CD8-positive, alpha-beta memory T cell (primary cell): ENCODE results near the gene RPH3AL. TPM values are rescaled to one million over a fixed set of nuclear protein-coding genes. Genes with fewer than 3 reads are reported as not detected.
"Not testable (repeated sequence)": the region's sequence is repeated elsewhere in the genome, so short reads cannot be mapped to it uniquely, and the experiment has no call there.

Experiments
- CTCF ChIA-PET: fragments of 350-600 bp; sonication (Branson Sonifier 250); formaldehyde crosslinking; loops from one replicate; lab custom pipeline; 2021; ENCODE audit warnings: antibody characterized with exemption; lab: Charles Lee
- POLR2A ChIA-PET: fragments of 350-600 bp; sonication (Branson Sonifier 250); formaldehyde crosslinking; loops from one replicate; lab custom pipeline; 2021; ENCODE audit warnings: antibody characterized with exemption; lab: Charles Lee
- DNase-seq, 5 donors: peaks; one replicate each; pipeline versions ENCODE4 v3.0.0 to v3.0.0-alpha.2; 2020 to 2022; ENCODE audit warnings: mixed read lengths in 1 of 5
- H3K27ac ChIP-seq: one replicate; pipeline ENCODE4 v1.7.0; 2013; ENCODE audit warnings: low read depth, mild to moderate bottlenecking, low read length, moderate library complexity
- H3K27me3 ChIP-seq: 2 replicates; pipeline ENCODE4 v1.7.0; 2013; ENCODE audit warnings: low read length, mild to moderate bottlenecking; ENCODE audit not compliant: insufficient read depth, poor library complexity, severe bottlenecking
- H3K36me3 ChIP-seq: 2 replicates; pipeline ENCODE4 v1.7.0; 2013; ENCODE audit warnings: mild to moderate bottlenecking, low read length, moderate library complexity; ENCODE audit not compliant: insufficient read depth
- H3K4me1 ChIP-seq: 2 replicates; pipeline ENCODE4 v1.7.0; 2013; ENCODE audit warnings: mild to moderate bottlenecking, low read length, moderate library complexity; ENCODE audit not compliant: insufficient read depth
- H3K4me3 ChIP-seq: 2 replicates; pipeline ENCODE4 v1.7.0; 2013; ENCODE audit warnings: mild to moderate bottlenecking, low read length
- H3K9me3 ChIP-seq: 2 replicates; pipeline ENCODE4 v1.7.0; 2013; ENCODE audit warnings: mild to moderate bottlenecking, low read length
- H3K27ac Mint-ChIP-seq, 8 donors: one replicate each; pipeline ENCODE4 v1.8.0; 2020 to 2021; ENCODE audit warnings: mixed read lengths in 8 of 8, mild to moderate bottlenecking in 6 of 8, inconsistent platforms in 3 of 8, moderate library complexity in 3 of 8
- H3K27me3 Mint-ChIP-seq, 2 donors: one replicate each; pipeline ENCODE4 v1.8.0; 2020 to 2021; ENCODE audit warnings: mixed read lengths in 2 of 2, mild to moderate bottlenecking in 1 of 2, moderate library complexity in 1 of 2
- H3K36me3 Mint-ChIP-seq, 3 donors: one replicate each; pipeline ENCODE4 v1.8.0; 2020 to 2021; ENCODE audit warnings: mixed read lengths in 3 of 3, inconsistent platforms in 1 of 3, mild to moderate bottlenecking in 1 of 3
- H3K4me1 Mint-ChIP-seq, 3 donors: one replicate each; pipeline ENCODE4 v1.8.0; 2020 to 2021; ENCODE audit warnings: mixed read lengths in 3 of 3, inconsistent platforms in 1 of 3, mild to moderate bottlenecking in 1 of 3
- H3K4me3 Mint-ChIP-seq, 7 donors: one replicate each; pipeline ENCODE4 v1.8.0; 2020 to 2021; ENCODE audit warnings: mixed read lengths in 7 of 7, mild to moderate bottlenecking in 6 of 7, moderate library complexity in 4 of 7, inconsistent platforms in 2 of 7
- H3K9me3 Mint-ChIP-seq, 5 donors: one replicate each; pipeline ENCODE4 v1.8.0; 2020 to 2022; ENCODE audit warnings: mixed read lengths in 5 of 5, mild to moderate bottlenecking in 3 of 5, moderate library complexity in 2 of 5, inconsistent platforms in 1 of 5
- polyA plus RNA-seq: library from polyadenylated mRNA; unstranded; fragments of 300-500 nt; fragmentation: Illumina TruSeq; gene quantifications from one replicate; pipeline ENCODE4 v1.2.3, GENCODE V29; 2021
- total RNA-seq, 2 experiments: library from RNA; stranded (reverse); gene quantifications; one replicate each; pipeline ENCODE4 v1.2.3, GENCODE V29; 2021

The RPH3AL gene
- total and polyA plus RNA-seq, 3 experiments from 2014 or later: 0.91 to 3.7 (median 2.0) TPM

DNA sequence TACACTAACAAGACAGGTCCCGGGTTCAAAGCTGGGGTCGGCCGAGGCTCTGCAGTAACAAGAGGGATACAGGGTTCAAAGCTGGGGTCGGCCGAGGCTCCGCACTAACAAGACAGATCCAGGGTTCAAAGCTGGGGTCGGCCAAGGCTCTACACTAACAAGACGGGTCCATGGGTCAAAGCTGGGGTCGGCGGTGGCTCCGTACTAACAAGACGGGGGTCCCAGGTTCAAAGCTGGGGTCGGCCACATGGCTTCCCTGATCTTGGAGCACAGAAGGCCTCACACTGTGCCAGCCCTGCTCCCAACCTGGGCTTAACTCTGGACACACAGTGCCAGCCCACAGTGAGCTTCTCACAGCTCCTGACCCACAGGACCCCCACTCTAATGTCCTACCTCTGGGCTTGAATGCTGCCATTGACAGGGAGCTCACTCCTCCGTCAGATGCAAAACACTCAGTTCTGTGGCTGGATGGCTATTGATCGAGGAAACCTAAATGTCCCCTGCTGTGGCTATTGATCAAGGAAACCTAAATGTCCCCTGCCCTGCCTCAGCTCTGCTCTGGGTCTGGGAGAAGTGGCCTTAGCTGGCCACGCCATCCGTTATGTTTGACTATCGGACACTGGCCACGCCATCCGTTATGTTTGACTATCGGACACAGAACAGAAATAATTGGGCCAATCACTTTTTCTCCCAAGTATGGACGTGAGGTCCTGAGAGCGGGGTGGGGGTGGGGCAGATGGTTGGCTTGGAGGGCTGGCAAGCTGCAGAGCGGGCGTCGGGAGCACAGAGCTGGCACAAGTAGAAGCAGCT lies 116.6 kb downstream of the RPH3AL start:
- ChIA-PET POLR2A (no interaction called here), CTCF (interaction anchor here (1.3 kb wide), 1 partner anchor 75 kb away, joined by 3 read pairs; no protein-coding TSS in a partner anchor)
- Mint-ChIP-seq H3K9me3 (no peaks in the 10 kb centered on the region), H3K36me3 (no peaks in the 10 kb centered on the region), H3K4me3 (no peak overlapping the region), H3K4me1 (no peaks in the 10 kb centered on the region), H3K27ac (no peak overlapping the region), H3K27me3 (peaks cover 0 to under 1% of the 10 kb centered on the region in 2 donors)
- Histone ChIP-seq H3K4me3 (no peak overlapping the region), H3K36me3 (no peaks in the 10 kb centered on the region), H3K4me1 (no peaks in the 10 kb centered on the region), H3K9me3 (no peaks in the 10 kb centered on the region), H3K27ac (no peak overlapping the region), H3K27me3 (no peaks in the 10 kb centered on the region)
- peak in 1 of 5 donors; percentile 36 for DNase-seq

DNA sequence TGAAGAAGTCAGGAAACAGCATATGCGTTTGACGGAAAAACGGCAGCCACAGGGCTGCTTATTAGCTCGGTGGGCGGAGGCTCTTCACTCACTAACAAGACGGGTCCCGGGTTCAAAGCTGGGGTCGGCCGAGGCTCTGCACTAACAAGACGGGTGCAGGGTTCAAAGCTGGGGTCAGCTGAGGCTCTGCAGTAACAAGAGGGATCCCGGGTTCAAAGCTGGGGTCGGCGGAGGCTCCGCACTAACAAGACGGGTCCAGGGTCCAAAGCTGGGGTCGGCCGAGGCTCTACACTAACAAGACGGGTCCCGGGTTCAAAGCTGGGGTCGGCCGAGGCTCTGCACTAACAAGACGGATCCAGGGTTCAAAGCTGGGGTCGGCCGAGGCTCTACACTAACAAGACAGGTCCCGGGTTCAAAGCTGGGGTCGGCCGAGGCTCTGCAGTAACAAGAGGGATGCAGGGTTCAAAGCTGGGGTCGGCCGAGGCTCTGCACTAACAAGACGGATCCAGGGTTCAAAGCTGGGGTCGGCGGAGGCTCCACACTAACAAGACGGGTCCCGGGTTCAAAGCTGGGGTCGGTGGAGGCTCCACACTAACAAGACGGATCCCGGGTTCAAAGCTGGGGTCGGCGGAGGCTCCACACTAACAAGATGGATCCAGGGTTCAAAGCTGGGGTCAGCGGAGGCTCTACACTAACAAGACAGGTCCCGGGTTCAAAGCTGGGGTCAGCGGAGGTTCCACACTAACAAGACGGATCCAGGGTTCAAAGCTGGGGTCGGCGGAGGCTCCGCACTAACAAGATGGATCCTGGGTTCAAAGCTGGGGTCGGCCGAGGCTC lies 117.4 kb downstream of the RPH3AL start:
- H3K27me3 ChIP-seq, H3K27me3 Mint-ChIP-seq, H3K4me3 ChIP-seq, H3K4me1 Mint-ChIP-seq, H3K36me3 Mint-ChIP-seq, H3K36me3 ChIP-seq, H3K9me3 Mint-ChIP-seq, H3K4me1 ChIP-seq, H3K9me3 ChIP-seq, POLR2A ChIA-PET, H3K4me3 Mint-ChIP-seq, H3K27ac ChIP-seq: not testable (repeated sequence)
- H3K27ac Mint-ChIP-seq: peak overlapping the region in 1 of 8 donors; percentile 88
- CTCF ChIA-PET: interaction anchor here (1.3 kb wide), 1 partner anchor 76 kb away, joined by 3 read pairs; no protein-coding TSS in a partner anchor
- DNase-seq: peak in 1 of 5 donors; percentile 37

DNA sequence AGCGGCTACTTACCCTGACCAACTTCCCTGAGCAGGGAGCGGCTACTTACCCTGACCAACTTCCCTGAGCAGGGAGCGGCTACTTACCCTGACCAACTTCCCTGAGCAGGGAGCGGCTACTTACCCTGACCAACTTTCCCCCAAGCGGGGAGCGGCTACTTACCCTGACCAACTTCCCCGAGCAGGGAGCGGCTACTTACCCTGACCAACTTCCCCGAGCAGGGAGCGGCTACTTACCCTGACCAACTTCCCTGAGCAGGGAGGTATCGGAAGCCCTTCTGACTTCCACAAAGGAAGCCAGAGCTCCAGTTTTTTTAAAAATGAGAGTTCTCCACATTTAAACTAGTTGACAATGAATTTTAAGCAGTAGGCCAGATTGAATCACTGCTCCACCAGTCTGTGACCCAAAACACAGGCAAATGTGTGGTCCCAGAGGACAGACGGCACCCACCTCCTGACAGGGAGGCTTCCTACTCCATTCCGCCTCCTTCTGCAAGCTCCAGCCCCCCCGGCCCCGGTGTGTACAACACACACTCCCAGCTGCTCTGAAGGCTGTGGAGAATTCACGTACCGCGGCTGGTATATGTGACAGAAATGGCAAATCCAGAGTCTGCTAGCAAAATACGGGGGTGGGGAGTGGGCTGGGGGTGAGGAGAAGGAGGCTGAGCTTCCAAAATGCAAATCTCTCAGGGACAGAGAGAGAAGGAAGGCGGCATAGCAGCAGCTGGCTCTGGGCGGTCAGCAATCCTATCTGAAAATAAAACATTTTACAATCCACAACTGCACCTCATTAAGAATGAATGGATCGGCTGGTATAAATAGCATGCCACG lies 118.2 kb downstream of the RPH3AL start:
- H3K9me3 Mint-ChIP-seq, H3K27me3 Mint-ChIP-seq, H3K27ac ChIP-seq, H3K4me1 ChIP-seq, H3K27me3 ChIP-seq, POLR2A ChIA-PET, H3K36me3 ChIP-seq, H3K4me1 Mint-ChIP-seq, H3K4me3 Mint-ChIP-seq, H3K9me3 ChIP-seq, H3K4me3 ChIP-seq, H3K36me3 Mint-ChIP-seq: not testable (repeated sequence)
- H3K27ac Mint-ChIP-seq: peak overlapping the region in 1 of 8 donors; percentile 88
- CTCF ChIA-PET: interaction anchor here (1.3 kb wide), 1 partner anchor 77 kb away, joined by 3 read pairs; no protein-coding TSS in a partner anchor
- DNase-seq: peak in 1 of 5 donors; percentile 41

DNA sequence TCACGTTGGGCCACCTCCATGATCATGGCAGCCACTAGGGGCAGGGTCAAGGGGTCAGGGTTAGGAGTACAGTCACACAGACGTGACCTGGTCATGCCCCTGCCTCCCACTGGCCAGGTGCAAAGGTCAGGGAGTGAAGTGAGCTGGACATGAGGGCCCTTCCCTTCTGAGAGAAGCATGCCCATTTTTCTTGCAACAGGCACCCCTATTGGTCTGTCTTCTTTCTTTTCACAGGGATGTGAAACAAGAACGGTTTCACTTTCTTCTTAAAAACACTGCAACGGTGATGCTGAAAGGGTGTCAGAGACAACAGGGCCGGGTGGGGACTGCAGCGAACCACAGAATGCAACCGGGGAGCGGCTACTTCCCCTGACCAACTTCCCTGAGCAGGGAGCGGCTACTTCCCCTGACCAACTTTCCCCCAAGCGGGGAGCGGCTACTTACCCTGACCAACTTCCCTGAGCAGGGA lies 119.1 kb downstream of the RPH3AL start:
- Mint-ChIP-seq H3K4me3 (no peak overlapping the region), H3K27me3 (peaks cover 0 to 1% of the 10 kb centered on the region in 2 donors), H3K4me1 (no peaks in the 10 kb centered on the region), H3K9me3 (no peaks in the 10 kb centered on the region), H3K27ac (no peak overlapping the region), H3K36me3 (no peaks in the 10 kb centered on the region)
- Histone ChIP-seq H3K4me3 (no peak overlapping the region), H3K27me3 (no peaks in the 10 kb centered on the region), H3K9me3 (no peaks in the 10 kb centered on the region), H3K4me1 (no peaks in the 10 kb centered on the region), H3K27ac (no peak overlapping the region), H3K36me3 (no peaks in the 10 kb centered on the region)
- no peak for DNase-seq
- POLR2A ChIA-PET: no interaction called here
- CTCF ChIA-PET: no interaction called here

DNA sequence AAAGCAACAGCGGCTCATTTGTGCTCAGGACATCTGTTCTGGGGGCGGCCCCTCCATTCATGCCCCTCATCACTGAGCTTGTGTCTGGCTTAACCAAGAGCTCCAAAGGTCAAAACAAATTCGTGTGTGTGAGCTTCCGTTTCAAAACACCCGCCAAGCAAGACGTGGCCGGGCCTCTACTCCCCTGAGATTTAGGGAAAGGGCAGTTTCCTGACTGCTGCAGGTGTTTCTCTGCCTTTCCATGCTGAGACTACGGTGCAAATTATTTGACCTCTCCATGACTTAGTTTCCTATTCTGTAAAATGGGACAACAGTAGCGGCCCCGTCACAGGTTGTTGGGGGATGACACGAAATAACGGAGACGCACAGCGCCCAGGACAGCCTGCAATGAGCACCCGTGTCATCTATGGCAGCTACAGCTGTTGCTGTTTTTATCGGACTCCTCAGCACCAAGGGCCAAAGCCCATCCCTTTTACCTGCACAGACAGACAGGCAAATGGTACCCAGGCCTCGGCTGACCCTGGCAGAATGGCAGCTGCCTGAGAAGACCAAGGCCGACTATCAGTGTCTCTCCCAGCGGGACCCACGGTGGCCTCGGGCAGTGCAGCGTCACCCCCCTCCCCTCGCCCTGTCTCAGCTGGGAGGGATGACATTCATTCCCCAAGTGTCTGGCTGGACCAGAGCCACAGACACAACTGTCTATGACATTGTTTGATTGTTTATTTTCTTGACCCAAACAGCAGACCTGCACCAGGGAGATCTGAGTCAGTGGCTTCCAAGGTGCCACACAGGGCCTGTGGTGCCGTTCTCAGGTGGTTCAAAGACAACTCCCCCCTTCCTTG lies 120.4 kb downstream of the RPH3AL start:
- POLR2A ChIA-PET: no interaction called here

DNA sequence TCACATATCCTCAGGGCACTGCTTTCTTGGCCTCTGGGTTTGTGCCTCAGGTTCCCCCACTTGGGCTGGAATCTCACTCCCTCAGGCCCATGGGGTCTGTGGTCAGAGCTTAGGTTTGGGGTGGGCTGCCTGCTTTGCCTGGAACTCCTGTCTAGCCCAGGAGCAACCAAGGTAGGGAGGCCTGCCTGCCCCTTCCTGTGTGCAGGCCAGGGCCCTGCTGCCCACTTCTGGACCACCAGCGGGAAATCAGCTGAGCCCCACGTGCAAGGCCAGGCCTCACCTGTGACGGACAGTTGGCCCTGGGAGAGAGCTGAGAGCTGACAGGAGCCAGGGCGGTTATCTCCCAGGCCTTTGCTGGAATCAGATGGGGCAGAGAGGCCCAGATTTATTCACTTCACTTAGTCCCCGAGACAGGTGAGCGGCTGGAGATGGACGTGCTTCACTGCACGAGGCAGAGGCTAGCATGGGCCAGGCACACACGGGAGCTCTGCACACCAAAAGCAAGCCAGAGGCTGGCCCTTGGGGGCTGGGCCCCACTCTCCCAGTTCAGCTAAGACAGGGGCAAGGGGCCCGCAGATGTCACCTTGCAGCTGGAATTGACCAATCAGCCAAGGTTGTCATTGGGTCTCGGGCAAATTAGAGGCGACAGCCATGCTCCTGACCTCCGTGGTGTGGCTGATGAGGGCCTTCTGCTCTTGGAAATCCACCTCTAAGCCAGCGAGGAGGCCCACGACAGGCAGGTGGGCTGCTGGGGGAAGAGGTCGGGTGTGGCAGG lies 121.2 kb downstream of the RPH3AL start:
- ChIA-PET POLR2A (no interaction called here), CTCF (no interaction called here)
- Mint-ChIP-seq H3K27me3 (peaks cover 0 to 1% of the 10 kb centered on the region in 2 donors), H3K4me3 (no peak overlapping the region), H3K9me3 (no peaks in the 10 kb centered on the region), H3K4me1 (no peaks in the 10 kb centered on the region), H3K36me3 (no peaks in the 10 kb centered on the region), H3K27ac (no peak overlapping the region)
- no peak overlapping the region for H3K4me3 ChIP-seq
- no peaks in the 10 kb centered on the region for H3K4me1 ChIP-seq
- H3K9me3 ChIP-seq: no peaks in the 10 kb centered on the region
- H3K36me3 ChIP-seq: no peaks in the 10 kb centered on the region
- no peaks in the 10 kb centered on the region for H3K27me3 ChIP-seq
- DNase-seq: peak in 1 of 5 donors; percentile 41
- no peak overlapping the region for H3K27ac ChIP-seq

More for the DNA sequence above, 120.4 kb downstream of the RPH3AL start:
- Histone ChIP-seq H3K27me3 (no peaks in the 10 kb centered on the region), H3K27ac (no peak overlapping the region), H3K9me3 (no peaks in the 10 kb centered on the region), H3K4me3 (no peak overlapping the region), H3K36me3 (no peaks in the 10 kb centered on the region), H3K4me1 (no peaks in the 10 kb centered on the region)
- Mint-ChIP-seq H3K36me3 (no peaks in the 10 kb centered on the region), H3K9me3 (no peaks in the 10 kb centered on the region), H3K27ac (peak overlapping the region in 2 of 8 donors; percentile 60 to 78), H3K4me3 (no peak overlapping the region), H3K27me3 (peaks cover 0 to 1% of the 10 kb centered on the region in 2 donors), H3K4me1 (no peaks in the 10 kb centered on the region)
- DNase-seq: peak in 1 of 5 donors; percentile 31
- CTCF ChIA-PET: interaction anchor here (0.9 kb wide), 1 partner anchor 17 kb away, joined by 3 read pairs; no protein-coding TSS in a partner anchor
